GM12878 (cell line): ENCODE results near the gene CEP295NL. TPM values are rescaled to one million over a fixed set of nuclear protein-coding genes. Genes with fewer than 3 reads are reported as not detected.

Experiments
- BCL11A ChIP-seq: IDR thresholded peaks from 2 replicates; pipeline ENCODE4 v1.6.1; 2011; ENCODE audit warnings: low read depth, low read length
- CHD4 ChIP-seq: fragments of 200-600 bp; sonication (generic); IDR thresholded peaks from 2 replicates; pipeline ENCODE4 v1.6.1; 2016; ENCODE audit warnings: mild to moderate bottlenecking
- E2F4 ChIP-seq: IDR thresholded peaks from 2 replicates; pipeline ENCODE4 v1.6.1; 2012; ENCODE audit warnings: low read depth, low read length, improper control_type of control experiment
- EGR1 ChIP-seq, 2 experiments: IDR thresholded peaks; 1 replicate in 1 of 2; 2 replicates in 1 of 2; pipeline ENCODE4 v1.6.1; 2011 to 2012; ENCODE audit warnings: low read depth in 2 of 2, low read length in 2 of 2, borderline replicate concordance in 1 of 2, mild to moderate bottlenecking in 1 of 2, moderate library complexity in 1 of 2
- EP300 ChIP-seq, 2 experiments: fragments of 150-350 bp in 1 of 2; IDR thresholded peaks; 2 replicates each; pipeline ENCODE4 v1.6.1; 2011 to 2012; ENCODE audit warnings: low read depth in 2 of 2, low read length in 2 of 2, borderline replicate concordance in 1 of 2, improper control_type of control experiment in 1 of 2, inconsistent platforms in 1 of 2; ENCODE audit not compliant: control insufficient read depth in 1 of 2
- ETV6 ChIP-seq, 2 experiments: fragments of 450-650 bp in 1 of 2; IDR thresholded peaks in 1 of 2; conservative IDR thresholded peaks in 1 of 2; 2 replicates each; pipeline ENCODE4 v1.6.1; 2014; ENCODE audit warnings: antibody characterized with exemption in 1 of 2, borderline replicate concordance in 1 of 2, low read depth in 1 of 2, mild to moderate bottlenecking in 1 of 2, moderate library complexity in 1 of 2
- HCFC1 ChIP-seq: fragments of 150-350 bp; IDR thresholded peaks from 2 replicates; pipeline ENCODE4 v1.6.1; 2014; ENCODE audit warnings: low read length
- NFYA ChIP-seq: IDR thresholded peaks from 2 replicates; pipeline ENCODE4 v1.6.1; 2011; ENCODE audit warnings: low read depth, mild to moderate bottlenecking, low read length, improper control_type of control experiment, borderline replicate concordance
- RELB ChIP-seq: fragments of 450-650 bp; IDR thresholded peaks from 2 replicates; pipeline ENCODE4 v1.6.1; 2017; ENCODE audit warnings: low read depth, mild to moderate bottlenecking, moderate library complexity
- SREBF1 ChIP-seq: IDR thresholded peaks from 2 replicates; pipeline ENCODE4 v1.6.1; 2012; ENCODE audit warnings: mild to moderate bottlenecking, low read length
- ZZZ3 ChIP-seq: IDR thresholded peaks from 2 replicates; pipeline ENCODE4 v1.6.1; 2011; ENCODE audit warnings: low read depth; ENCODE audit not compliant: control insufficient read depth, insufficient read length
- polyA plus RNA-seq, 11 experiments: library from polyadenylated mRNA; depleted of rRNA in 4 of 11; unstranded in 6 of 11; stranded (reverse) in 5 of 11; fragments of >200 nt; fragmentation: Nextera tagmentation in 4 of 11; fragmentation: Illumina TruSeq in 1 of 11; extraction: Ambion mirVana in 4 of 11; extraction: Trizol in 1 of 11; gene quantifications; 1 replicate in 1 of 11; 2 replicates in 10 of 11; pipeline versions ENCODE4 v1.2.1 to v1.2.3, GENCODE V29; 2011 to 2016; ENCODE audit warnings: inconsistent platforms in 2 of 11, missing spikeins in 2 of 11, low read depth in 1 of 11
- total RNA-seq, 4 experiments: library from RNA; depleted of rRNA in 3 of 4; stranded (reverse); fragments of >200 nt in 3 of 4; fragmentation: Illumina TruSeq in 1 of 4; extraction: Trizol in 1 of 4; gene quantifications; 2 replicates each; pipeline versions ENCODE4 v1.2.1 to v1.2.3, GENCODE V29; 2013 to 2021

CEP295NL gene
- total and polyA plus RNA-seq, 10 of the 15 experiments (the other 5 are each of a cell fraction or from before 2014, with no cell fraction given) = not detected

- TF ChIP-seq RELB = peak; percentile 99
- no peak for TF ChIP-seq SREBF1
- no peak for TF ChIP-seq ETV6 (conservative IDR thresholded peaks at IDR 0.05 in 1 of 2, IDR thresholded peaks at IDR 0.05 in 1 of 2; ENCODE audit: borderline replicate concordance in 1 of 2, low read depth in 1 of 2)
- no peak for TF ChIP-seq ZZZ3
- peak in 1 of 2 experiments; percentile 92; a peak in 1 of 3 replicates for TF ChIP-seq EGR1 (IDR thresholded peaks at IDR 0.05; ENCODE audit: borderline replicate concordance in 1 of 2, low read depth in 2 of 2, low read length in 2 of 2)
- peak; percentile 56 for TF ChIP-seq HCFC1
- TF ChIP-seq BCL11A = no peak
- TF ChIP-seq CHD4 = no peak
- TF ChIP-seq E2F4 = peak; percentile 25; the same call in 1 of the 2 replicates
- 0 out of 4 replicates have a peak, but pooled peaks have one; percentile 2 to 55 for TF ChIP-seq EP300 (IDR thresholded peaks at IDR 0.05; ENCODE audit: borderline replicate concordance in 1 of 2, control insufficient read depth in 1 of 2, low read depth in 2 of 2, low read length in 2 of 2)
- no peak for TF ChIP-seq NFYA
These were observed 62.0 kb downstream of the CEP295NL start, which contains the start of gene USP36 (continued) for GRCh38 chr17:78840780-78841611.

Other genes starting within 250 kb of the CEP295NL start
- gene CYTH1, start 120.9 kb downstream of the CEP295NL start, total RNA-seq (2014; rRNA removed) = 92.6 and 97.8 TPM in 2 replicates
- 130 and 134 TPM in 2 replicates for gene CYTH1, start 120.9 kb downstream of the CEP295NL start, total RNA-seq (2014; rRNA removed; fragmentation: Illumina TruSeq; extraction: Trizol)
- 165 and 167 TPM in 2 replicates for gene CYTH1, start 120.9 kb downstream of the CEP295NL start, total RNA-seq (2021)
- gene CYTH1, start 120.9 kb downstream of the CEP295NL start, polyA plus RNA-seq (2011; rRNA removed) = 141 and 188 TPM in 2 replicates
- gene CYTH1, start 120.9 kb downstream of the CEP295NL start, polyA plus RNA-seq (2014; fragmentation: Illumina TruSeq; extraction: Trizol) = 160 and 179 TPM in 2 replicates
- 10 to 100 TPM in 1 of 2 experiments, 1 to 10 TPM in 1; 6.6 to 11.8 TPM for gene CYTH1, start 120.9 kb downstream of the CEP295NL start, polyA plus RNA-seq (2014; fragmentation: Nextera tagmentation; extraction: Ambion mirVana)
- 162 and 172 TPM in 2 replicates for gene CYTH1, start 120.9 kb downstream of the CEP295NL start, polyA plus RNA-seq (2014; rRNA removed)
- gene CYTH1, start 120.9 kb downstream of the CEP295NL start, polyA plus RNA-seq (2016; fragmentation: Nextera tagmentation; extraction: Ambion mirVana) = 100 to 1,000 TPM; 138 to 153 TPM
- 13.6 and 19.7 TPM in 2 replicates for gene USP36, start 62.4 kb downstream of the CEP295NL start, total RNA-seq (2014; rRNA removed)
- 15.6 and 18.5 TPM in 2 replicates for gene USP36, start 62.4 kb downstream of the CEP295NL start, total RNA-seq (2014; rRNA removed; fragmentation: Illumina TruSeq; extraction: Trizol)
- gene USP36, start 62.4 kb downstream of the CEP295NL start, total RNA-seq (2021) = 65.7 and 72.6 TPM in 2 replicates
- gene USP36, start 62.4 kb downstream of the CEP295NL start, polyA plus RNA-seq (2011; rRNA removed) = 19.2 and 35.0 TPM in 2 replicates
- 36.0 and 43.0 TPM in 2 replicates for gene USP36, start 62.4 kb downstream of the CEP295NL start, polyA plus RNA-seq (2014; fragmentation: Illumina TruSeq; extraction: Trizol)
- gene USP36, start 62.4 kb downstream of the CEP295NL start, polyA plus RNA-seq (2014; fragmentation: Nextera tagmentation; extraction: Ambion mirVana) = 10 to 100 TPM in 1 of 2 experiments, 1 to 10 TPM in 1; 7.2 to 12.4 TPM
- 33.1 and 41.6 TPM in 2 replicates for gene USP36, start 62.4 kb downstream of the CEP295NL start, polyA plus RNA-seq (2014; rRNA removed)
- gene USP36, start 62.4 kb downstream of the CEP295NL start, polyA plus RNA-seq (2016; fragmentation: Nextera tagmentation; extraction: Ambion mirVana) = 10 to 100 TPM; 34.1 to 34.8 TPM
- not detected in 2 replicates for gene TIMP2, start 22.2 kb upstream of the CEP295NL start, total RNA-seq (2014; rRNA removed)
- gene TIMP2, start 22.2 kb upstream of the CEP295NL start, total RNA-seq (2014; rRNA removed; fragmentation: Illumina TruSeq; extraction: Trizol) = not detected in 2 replicates
- gene TIMP2, start 22.2 kb upstream of the CEP295NL start, total RNA-seq (2021) = 0.41 and 0.64 TPM in 2 replicates
- 0.03 TPM in 1 of 2 replicates, not detected in the other for gene TIMP2, start 22.2 kb upstream of the CEP295NL start, polyA plus RNA-seq (2011; rRNA removed)
- not detected in 2 replicates for gene TIMP2, start 22.2 kb upstream of the CEP295NL start, polyA plus RNA-seq (2014; fragmentation: Illumina TruSeq; extraction: Trizol)
- not detected for gene TIMP2, start 22.2 kb upstream of the CEP295NL start, polyA plus RNA-seq (2014; fragmentation: Nextera tagmentation; extraction: Ambion mirVana)
- gene TIMP2, start 22.2 kb upstream of the CEP295NL start, polyA plus RNA-seq (2014; rRNA removed) = not detected in 2 replicates
- gene TIMP2, start 22.2 kb upstream of the CEP295NL start, polyA plus RNA-seq (2016; fragmentation: Nextera tagmentation; extraction: Ambion mirVana) = under 1 TPM in 1 of 2 experiments, not detected in 1; 0.04 TPM
- 1.9 and 2.2 TPM in 2 replicates for gene LGALS3BP, start 76.7 kb upstream of the CEP295NL start, total RNA-seq (2014; rRNA removed)
- 1.0 TPM in 2 replicates for gene LGALS3BP, start 76.7 kb upstream of the CEP295NL start, total RNA-seq (2014; rRNA removed; fragmentation: Illumina TruSeq; extraction: Trizol)
- gene LGALS3BP, start 76.7 kb upstream of the CEP295NL start, total RNA-seq (2021) = 5.2 and 5.8 TPM in 2 replicates
- 0.82 and 2.0 TPM in 2 replicates for gene LGALS3BP, start 76.7 kb upstream of the CEP295NL start, polyA plus RNA-seq (2011; rRNA removed)
- gene LGALS3BP, start 76.7 kb upstream of the CEP295NL start, polyA plus RNA-seq (2014; fragmentation: Illumina TruSeq; extraction: Trizol) = 1.4 and 1.7 TPM in 2 replicates
- gene LGALS3BP, start 76.7 kb upstream of the CEP295NL start, polyA plus RNA-seq (2014; fragmentation: Nextera tagmentation; extraction: Ambion mirVana) = under 1 TPM; 0.52 to 0.62 TPM
- gene LGALS3BP, start 76.7 kb upstream of the CEP295NL start, polyA plus RNA-seq (2014; rRNA removed) = 1.8 and 2.7 TPM in 2 replicates
- gene LGALS3BP, start 76.7 kb upstream of the CEP295NL start, polyA plus RNA-seq (2016; fragmentation: Nextera tagmentation; extraction: Ambion mirVana) = 1 to 10 TPM; 2.0 to 3.5 TPM
- 18.6 and 20.0 TPM in 2 replicates for gene CANT1, start 106.6 kb upstream of the CEP295NL start, total RNA-seq (2014; rRNA removed)
- 10.7 and 12.2 TPM in 2 replicates for gene CANT1, start 106.6 kb upstream of the CEP295NL start, total RNA-seq (2014; rRNA removed; fragmentation: Illumina TruSeq; extraction: Trizol)
- gene CANT1, start 106.6 kb upstream of the CEP295NL start, total RNA-seq (2021) = 48.5 and 59.2 TPM in 2 replicates
- gene CANT1, start 106.6 kb upstream of the CEP295NL start, polyA plus RNA-seq (2011; rRNA removed) = 20.5 and 28.8 TPM in 2 replicates
- gene CANT1, start 106.6 kb upstream of the CEP295NL start, polyA plus RNA-seq (2014; fragmentation: Illumina TruSeq; extraction: Trizol) = 13.6 and 18.4 TPM in 2 replicates
- gene CANT1, start 106.6 kb upstream of the CEP295NL start, polyA plus RNA-seq (2014; fragmentation: Nextera tagmentation; extraction: Ambion mirVana) = 1 to 10 TPM; 2.2 to 7.9 TPM
- 21.8 and 23.4 TPM in 2 replicates for gene CANT1, start 106.6 kb upstream of the CEP295NL start, polyA plus RNA-seq (2014; rRNA removed)
- gene CANT1, start 106.6 kb upstream of the CEP295NL start, polyA plus RNA-seq (2016; fragmentation: Nextera tagmentation; extraction: Ambion mirVana) = 10 to 100 TPM; 28.3 to 34.0 TPM
- 0.28 and 0.33 TPM in 2 replicates for gene C1QTNF1, start 121.0 kb upstream of the CEP295NL start, total RNA-seq (2014; rRNA removed)
- gene C1QTNF1, start 121.0 kb upstream of the CEP295NL start, total RNA-seq (2014; rRNA removed; fragmentation: Illumina TruSeq; extraction: Trizol) = 0.05 and 0.09 TPM in 2 replicates
- gene C1QTNF1, start 121.0 kb upstream of the CEP295NL start, total RNA-seq (2021) = 0.21 and 0.56 TPM in 2 replicates
- not detected in 2 replicates for gene C1QTNF1, start 121.0 kb upstream of the CEP295NL start, polyA plus RNA-seq (2011; rRNA removed)
- 0.10 TPM in 1 of 2 replicates, not detected in the other for gene C1QTNF1, start 121.0 kb upstream of the CEP295NL start, polyA plus RNA-seq (2014; fragmentation: Illumina TruSeq; extraction: Trizol)
- not detected for gene C1QTNF1, start 121.0 kb upstream of the CEP295NL start, polyA plus RNA-seq (2014; fragmentation: Nextera tagmentation; extraction: Ambion mirVana)
- gene C1QTNF1, start 121.0 kb upstream of the CEP295NL start, polyA plus RNA-seq (2014; rRNA removed) = 0.46 and 1.1 TPM in 2 replicates
- under 1 TPM in 1 of 2 experiments, not detected in 1; 0.05 TPM for gene C1QTNF1, start 121.0 kb upstream of the CEP295NL start, polyA plus RNA-seq (2016; fragmentation: Nextera tagmentation; extraction: Ambion mirVana)
- gene ENGASE, start 171.6 kb upstream of the CEP295NL start, total RNA-seq (2014; rRNA removed) = 7.0 and 10.0 TPM in 2 replicates
- 7.2 and 8.4 TPM in 2 replicates for gene ENGASE, start 171.6 kb upstream of the CEP295NL start, total RNA-seq (2014; rRNA removed; fragmentation: Illumina TruSeq; extraction: Trizol)
- 23.1 and 28.9 TPM in 2 replicates for gene ENGASE, start 171.6 kb upstream of the CEP295NL start, total RNA-seq (2021)
- 13.1 and 16.5 TPM in 2 replicates for gene ENGASE, start 171.6 kb upstream of the CEP295NL start, polyA plus RNA-seq (2011; rRNA removed)
- 1.9 and 5.1 TPM in 2 replicates for gene ENGASE, start 171.6 kb upstream of the CEP295NL start, polyA plus RNA-seq (2014; fragmentation: Illumina TruSeq; extraction: Trizol)
- gene ENGASE, start 171.6 kb upstream of the CEP295NL start, polyA plus RNA-seq (2014; fragmentation: Nextera tagmentation; extraction: Ambion mirVana) = under 1 TPM; 0.18 to 0.35 TPM
- gene ENGASE, start 171.6 kb upstream of the CEP295NL start, polyA plus RNA-seq (2014; rRNA removed) = 20.6 and 22.1 TPM in 2 replicates
- 10 to 100 TPM; 11.1 to 11.6 TPM for gene ENGASE, start 171.6 kb upstream of the CEP295NL start, polyA plus RNA-seq (2016; fragmentation: Nextera tagmentation; extraction: Ambion mirVana)